Prostate gland (tissue), 2 donors: ENCODE measurements around the gene LRFN4. TPM values are rescaled to one million over a fixed set of nuclear protein-coding genes. Genes with fewer than 3 reads are reported as not detected.
A peak's percentile ranks its signal among the peaks of the same experiment; 100 is the strongest.

Experiments
- DNase-seq: peaks from one replicate; pipeline ENCODE4 v3.0.0-alpha.2; 2019; ENCODE audit warnings: low spot score
- H3K27ac ChIP-seq, 2 donors: fragments of 200-600 bp; sonication (generic); 2 replicates each; pipeline ENCODE4 v1.5.1; 2017 to 2019
- H3K27me3 ChIP-seq: fragments of 200-600 bp; sonication (generic); replicated peaks from 2 replicates; pipeline ENCODE4 v1.5.1; 2019; ENCODE audit not compliant: insufficient read depth
- H3K36me3 ChIP-seq, 2 donors: fragments of 200-600 bp; sonication (generic); 1 replicate in 1 of 2; 2 replicates in 1 of 2; pipeline versions ENCODE4 v1.5.1 to v1.8.1; 2017 to 2019
- H3K4me1 ChIP-seq: fragments of 200-600 bp; sonication (generic); replicated peaks from 2 replicates; pipeline ENCODE4 v1.5.1; 2019
- H3K4me3 ChIP-seq, 2 donors: fragments of 200-600 bp; sonication (generic); 2 replicates each; pipeline ENCODE4 v1.5.1; 2017 to 2019
- H3K9me3 ChIP-seq: fragments of 200-600 bp; sonication (generic); 2 replicates; pipeline ENCODE4 v1.5.1; 2017
- CTCF ChIP-seq, 4 experiments: fragments of 200-600 bp in 2 of 4; fragments of 450-650 bp in 2 of 4; sonication (generic) in 2 of 4; IDR thresholded peaks; 1 replicate in 3 of 4; 2 replicates in 1 of 4; pipeline ENCODE4 v1.5.1; 2016 to 2019; ENCODE audit warnings: antibody characterized with exemption in 4 of 4, mild to moderate bottlenecking in 2 of 4, moderate library complexity in 2 of 4
- POLR2A ChIP-seq: fragments of 450-650 bp; IDR thresholded peaks from one replicate; pipeline ENCODE4 v1.6.1; 2016; ENCODE audit warnings: antibody characterized with exemption, mild to moderate bottlenecking
- POLR2AphosphoS5 ChIP-seq: sonication (generic); formaldehyde crosslinking; IDR thresholded peaks from one replicate; pipeline ENCODE4 v1.6.1; 2017; ENCODE audit warnings: antibody characterized with exemption
- WGBS: methylation state at CpG from one replicate; pipeline ENCODE4 v1.1.5; 2018; 5-methylcytosine and 5-hydroxymethylcytosine counted together
- intact Hi-C: fragments of 100-400 bp; cut with DNase I; formaldehyde crosslinking; loops from one replicate; pipeline ENCODE4 v1.14.2; 2022
- total RNA-seq, 2 donors: library from RNA; depleted of rRNA; stranded (reverse); fragments of >200 nt; gene quantifications; one replicate each; pipeline ENCODE4 v1.1.0, GENCODE V29; 2016

Gene LRFN4
- total RNA-seq, 2 donors from 2014 or later = 6.6 to 17.3 TPM

- WGBS = 61% methylated on average over 27 of the region's 27 CpGs
- no peak for DNase-seq
Observed at GRCh38 chr11:66868726-66869566, 12.1 kb downstream of the LRFN4 start.

GRCh38 chr11:66869567-66869870, 12.7 kb downstream of the LRFN4 start:
- Histone ChIP-seq H3K9me3 (no peaks in the 10 kb centered on the region), H3K27ac (no peak overlapping the region), H3K27me3 (no peaks in the 10 kb centered on the region), H3K36me3 (no peaks in the 10 kb centered on the region), H3K4me3 (no peak overlapping the region), H3K4me1 (no peaks in the 10 kb centered on the region)
- intact Hi-C loops = no loop called here
- no peak for TF ChIP-seq POLR2A
- TF ChIP-seq POLR2AphosphoS5 = no peak
- no peak for TF ChIP-seq CTCF (IDR thresholded peaks at IDR 0.05)
- no peak for DNase-seq
- 93% methylated on average over 9 of the region's 9 CpGs for WGBS

More at GRCh38 chr11:66868726-66869566, 12.1 kb downstream of the LRFN4 start:
- intact Hi-C loops = no loop called here
- no peaks in the 10 kb centered on the region for H3K27me3 ChIP-seq
- no peak overlapping the region for H3K4me3 ChIP-seq
- H3K4me1 ChIP-seq = no peaks in the 10 kb centered on the region
- H3K9me3 ChIP-seq = no peaks in the 10 kb centered on the region
- H3K36me3 ChIP-seq = no peaks in the 10 kb centered on the region
- no peak overlapping the region for H3K27ac ChIP-seq
- TF ChIP-seq POLR2A = no peak
- peak in 2 of 4 experiments; percentile 31 to 40 for TF ChIP-seq CTCF (IDR thresholded peaks at IDR 0.05)
- no peak for TF ChIP-seq POLR2AphosphoS5

- Histone ChIP-seq H3K36me3 (no peaks in the 10 kb centered on the region), H3K27me3 (no peaks in the 10 kb centered on the region), H3K4me3 (no peak overlapping the region), H3K27ac (no peak overlapping the region), H3K9me3 (no peaks in the 10 kb centered on the region), H3K4me1 (no peaks in the 10 kb centered on the region)
- DNase-seq = no peak
- intact Hi-C loops = no loop called here
- 94% methylated on average over 16 of the region's 16 CpGs for WGBS
- no peak for TF ChIP-seq CTCF (IDR thresholded peaks at IDR 0.05)
- no peak for TF ChIP-seq POLR2AphosphoS5
- no peak for TF ChIP-seq POLR2A
Observed at GRCh38 chr11:66870131-66870530, 13.3 kb downstream of the LRFN4 start.

GRCh38 chr11:66870616-66871520, 14.0 kb downstream of the LRFN4 start:
- no peak overlapping the region for H3K27ac ChIP-seq
- no peak for DNase-seq
- 89% methylated on average over 39 of the region's 39 CpGs for WGBS
- no peaks in the 10 kb centered on the region for H3K4me1 ChIP-seq
- H3K36me3 ChIP-seq = no peaks in the 10 kb centered on the region
- no peak for TF ChIP-seq POLR2A
- no peak for TF ChIP-seq POLR2AphosphoS5
- no peak for TF ChIP-seq CTCF (IDR thresholded peaks at IDR 0.05)
- intact Hi-C loops = no loop called here
- H3K4me3 ChIP-seq = no peak overlapping the region
- no peaks in the 10 kb centered on the region for H3K9me3 ChIP-seq
- H3K27me3 ChIP-seq = no peaks in the 10 kb centered on the region
